GM12891 (cell line): ENCODE data around the gene POLD1.

ENCODE experiments used
- DNase-seq: peaks from one replicate; pipeline ENCODE4 v3.0.0; 2011; ENCODE audit warnings: low spot score; ENCODE audit not compliant: insufficient read length
- FAIRE-seq: peaks from 2 replicates; lab custom pipeline; 2011; peaks lifted over from hg19 to GRCh38; lab: Jason Lieb, UNC
- PAX5 ChIP-seq: IDR thresholded peaks from 2 replicates; pipeline ENCODE4 v1.6.1; 2011; ENCODE audit warnings: low read length, moderate library complexity, mild to moderate bottlenecking; ENCODE audit not compliant: insufficient read depth, severe bottlenecking
- POLR2A ChIP-seq: IDR thresholded peaks from 2 replicates; pipeline ENCODE4 v1.6.1; 2011; ENCODE audit warnings: low read depth, low read length, control low read depth
- POLR2AphosphoS5 ChIP-seq: IDR thresholded peaks from 2 replicates; pipeline ENCODE4 v1.6.1; 2011; ENCODE audit warnings: low read depth, low read length, control low read depth
- POU2F2 ChIP-seq: IDR thresholded peaks from 2 replicates; pipeline ENCODE4 v1.6.1; 2011; ENCODE audit warnings: low read depth, mild to moderate bottlenecking, control low read depth, low read length, moderate library complexity
- SPI1 ChIP-seq: IDR thresholded peaks from 2 replicates; pipeline ENCODE4 v1.6.1; 2011; ENCODE audit warnings: low read depth, low read length, control low read depth
- TAF1 ChIP-seq: IDR thresholded peaks from 2 replicates; pipeline ENCODE4 v1.6.1; 2011; ENCODE audit warnings: low read depth, low read length, control low read depth

POLD1 gene

GRCh38 chr19:50362656-50363424 lies 21.3 kb upstream of the POLD1 start:
- no peak for DNase-seq
- TF ChIP-seq PAX5: no peak
- TF ChIP-seq SPI1: no peak
- TF ChIP-seq TAF1: no peak
- TF ChIP-seq POU2F2: no peak
- no peak for TF ChIP-seq POLR2AphosphoS5
- TF ChIP-seq POLR2A: no peak
- no peak for FAIRE-seq

- TF ChIP-seq SPI1 (no peak), POU2F2 (no peak), POLR2A (no peak), PAX5 (no peak)
- FAIRE-seq (no peak), DNase-seq (no peak)
Observed at GRCh38 chr19:50365434-50366306, 18.5 kb upstream of the POLD1 start, which contains the start of gene NAPSA. Gene NAPSA, minus strand, starts transcription at chr19:50365639. Its CDS starts 18 bp downstream, at chr19:50365621.

GRCh38 chr19:50368649-50369570 lies 15.2 kb upstream of the POLD1 start:
- FAIRE-seq (peak; percentile 91), DNase-seq (peak; percentile 45)
- TF ChIP-seq POLR2A (no peak), POLR2AphosphoS5 (peak; percentile 31; the same call in 1 of the 2 replicates), SPI1 (no peak), PAX5 (no peak), POU2F2 (no peak), TAF1 (0 out of 2 replicates have a peak, but pooled peaks have one; percentile 14)

GRCh38 chr19:50371914-50372475 lies 12.2 kb upstream of the POLD1 start:
- TF ChIP-seq PAX5: no peak
- FAIRE-seq (no peak), DNase-seq (no peak)

GRCh38 chr19:50376166-50377050 lies 7.7 kb upstream of the POLD1 start, which contains the start of gene NR1H2:
Gene NR1H2, plus strand, starts transcription at chr19:50376457. Its CDS starts 1,149 bp downstream, at chr19:50377606.
- DNase-seq (peak; percentile 80), FAIRE-seq (peak; percentile 96)
- peak; percentile 74 for TF ChIP-seq POLR2A
- peak; percentile 45; the same call in 1 of the 2 replicates for TF ChIP-seq SPI1
- TF ChIP-seq POU2F2: peak; percentile 81; the same call in 1 of the 2 replicates
- peak; percentile 47 for TF ChIP-seq PAX5
- TF ChIP-seq TAF1: peak; percentile 74; the same call in 1 of the 2 replicates
- peak; percentile 71 for TF ChIP-seq POLR2AphosphoS5

GRCh38 chr19:50377051-50377461 lies 7.1 kb upstream of the POLD1 start:
- FAIRE-seq (no peak), DNase-seq (no peak)
- TF ChIP-seq SPI1 (no peak), TAF1 (no peak)

- FAIRE-seq (no peak), DNase-seq (no peak)
- TF ChIP-seq POLR2A: no peak
- TF ChIP-seq PAX5: no peak
- TF ChIP-seq SPI1: no peak
- TF ChIP-seq POLR2AphosphoS5: no peak
- no peak for TF ChIP-seq TAF1
- no peak for TF ChIP-seq POU2F2
Observed at GRCh38 chr19:50377517-50377916, 6.6 kb upstream of the POLD1 start.

- DNase-seq (no peak), FAIRE-seq (no peak)
- TF ChIP-seq POU2F2: no peak
- TF ChIP-seq POLR2AphosphoS5: no peak
- no peak for TF ChIP-seq PAX5
- TF ChIP-seq TAF1: no peak
- no peak for TF ChIP-seq POLR2A
- TF ChIP-seq SPI1: no peak
Observed at GRCh38 chr19:50378169-50378862, 5.8 kb upstream of the POLD1 start.
